RWPE2 (cell line): ENCODE results near the gene RETSAT.

Experiments used
- ATAC-seq: fragments of 200-7000 bp; cut with Tn5 transposase; 3 replicates; pipeline ENCODE4 v1.9.1; 2021; ENCODE audit warnings: low read depth
- DNase-seq: peaks from one replicate; pipeline ENCODE4 v3.0.0-alpha.2; 2020; ENCODE audit warnings: low spot score
- H3K27ac ChIP-seq: fragments of 450-650 bp; 2 replicates; pipeline ENCODE4 v1.5.1; 2017; ENCODE audit warnings: mild to moderate bottlenecking; ENCODE audit not compliant: poor library complexity, severe bottlenecking
- H3K27me3 ChIP-seq: fragments of 250-450 bp; sonication (Bioruptor Pico); 2 replicates; pipeline ENCODE4 v1.5.1; 2021; ENCODE audit warnings: mild to moderate bottlenecking, moderate library complexity; ENCODE audit not compliant: insufficient read depth, poor library complexity, severe bottlenecking
- H3K36me3 ChIP-seq: fragments of 250-450 bp; sonication (Bioruptor Pico); 2 replicates; pipeline ENCODE4 v1.5.1; 2020; ENCODE audit warnings: low read depth, mild to moderate bottlenecking, moderate library complexity
- H3K4me1 ChIP-seq: fragments of 250-450 bp; sonication (Bioruptor Pico); 2 replicates; pipeline ENCODE4 v1.5.1; 2021; ENCODE audit warnings: mild to moderate bottlenecking, moderate library complexity; ENCODE audit not compliant: insufficient read depth, poor library complexity, severe bottlenecking
- H3K4me3 ChIP-seq: fragments of 250-450 bp; sonication (Bioruptor Pico); 2 replicates; pipeline ENCODE4 v1.5.1; 2021; ENCODE audit warnings: mild to moderate bottlenecking, moderate library complexity; ENCODE audit not compliant: severe bottlenecking
- H3K9me3 ChIP-seq: fragments of 250-450 bp; sonication (Bioruptor Pico); 2 replicates; pipeline ENCODE4 v1.5.1; 2021; ENCODE audit warnings: mild to moderate bottlenecking, moderate library complexity; ENCODE audit not compliant: severe bottlenecking
- TF ChIP-seq, protein P1 (sequence below): fragments of 450-650 bp; IDR thresholded peaks from one replicate; pipeline ENCODE4 v1.5.1; 2017; ENCODE audit warnings: mild to moderate bottlenecking, moderate library complexity; ENCODE audit not compliant: poor library complexity, severe bottlenecking

The RETSAT gene

DNA sequence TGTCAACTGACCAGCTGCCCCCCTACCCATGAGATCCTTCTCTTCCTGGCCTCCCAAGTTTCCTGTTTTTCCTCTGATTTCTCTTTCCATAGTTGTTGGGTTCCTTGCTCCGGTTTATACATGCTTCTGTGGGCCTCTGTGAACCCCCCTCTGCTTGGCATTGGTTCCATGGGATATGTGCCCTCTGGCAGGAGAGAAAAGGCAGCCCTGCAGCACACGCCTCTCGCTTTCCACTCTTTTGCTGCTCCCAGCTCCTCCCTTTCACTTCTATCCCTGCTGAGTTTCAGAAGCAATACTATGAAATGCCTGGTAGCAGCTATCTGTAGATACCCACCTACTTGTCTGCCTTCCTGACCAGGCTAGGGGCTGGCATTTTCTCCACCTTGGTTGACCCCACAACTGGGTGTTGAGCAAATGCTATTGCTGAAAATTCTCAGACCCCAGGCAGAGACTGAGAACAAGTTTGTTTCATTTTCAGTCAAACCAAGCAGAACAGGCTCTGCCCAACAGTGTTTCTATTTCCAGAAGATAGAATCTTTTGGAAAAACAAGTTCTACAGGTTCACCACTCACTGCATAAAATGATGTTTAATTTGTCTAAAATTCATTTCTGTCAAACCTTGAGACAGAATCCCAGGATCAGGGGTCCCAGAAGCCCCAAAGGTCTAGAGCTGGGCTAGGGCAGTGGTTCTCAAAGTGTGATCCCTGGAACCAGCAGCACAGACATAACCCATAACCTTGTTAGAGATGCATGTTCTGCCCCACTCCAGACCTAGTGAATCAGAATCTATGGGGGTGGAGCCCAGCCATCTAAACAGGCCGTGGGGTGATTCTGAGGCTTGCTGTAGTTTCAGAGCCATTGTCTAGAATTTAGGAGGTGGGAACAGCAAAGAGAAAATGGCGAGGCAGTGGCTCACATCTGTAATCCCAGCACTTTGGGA, 42.5 kb upstream of the RETSAT start:
- TF ChIP-seq, protein P1, sequence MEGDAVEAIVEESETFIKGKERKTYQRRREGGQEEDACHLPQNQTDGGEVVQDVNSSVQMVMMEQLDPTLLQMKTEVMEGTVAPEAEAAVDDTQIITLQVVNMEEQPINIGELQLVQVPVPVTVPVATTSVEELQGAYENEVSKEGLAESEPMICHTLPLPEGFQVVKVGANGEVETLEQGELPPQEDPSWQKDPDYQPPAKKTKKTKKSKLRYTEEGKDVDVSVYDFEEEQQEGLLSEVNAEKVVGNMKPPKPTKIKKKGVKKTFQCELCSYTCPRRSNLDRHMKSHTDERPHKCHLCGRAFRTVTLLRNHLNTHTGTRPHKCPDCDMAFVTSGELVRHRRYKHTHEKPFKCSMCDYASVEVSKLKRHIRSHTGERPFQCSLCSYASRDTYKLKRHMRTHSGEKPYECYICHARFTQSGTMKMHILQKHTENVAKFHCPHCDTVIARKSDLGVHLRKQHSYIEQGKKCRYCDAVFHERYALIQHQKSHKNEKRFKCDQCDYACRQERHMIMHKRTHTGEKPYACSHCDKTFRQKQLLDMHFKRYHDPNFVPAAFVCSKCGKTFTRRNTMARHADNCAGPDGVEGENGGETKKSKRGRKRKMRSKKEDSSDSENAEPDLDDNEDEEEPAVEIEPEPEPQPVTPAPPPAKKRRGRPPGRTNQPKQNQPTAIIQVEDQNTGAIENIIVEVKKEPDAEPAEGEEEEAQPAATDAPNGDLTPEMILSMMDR = no peak
- no peak overlapping the region for H3K4me3 ChIP-seq
- DNase-seq (no peak), ATAC-seq (no peak)
- no peaks in the 10 kb centered on the region for H3K4me1 ChIP-seq
- peaks cover 68% of the 10 kb centered on the region for H3K36me3 ChIP-seq
- H3K9me3 ChIP-seq = no peaks in the 10 kb centered on the region
- H3K27ac ChIP-seq = no peak overlapping the region
- H3K27me3 ChIP-seq = no peaks in the 10 kb centered on the region

DNA sequence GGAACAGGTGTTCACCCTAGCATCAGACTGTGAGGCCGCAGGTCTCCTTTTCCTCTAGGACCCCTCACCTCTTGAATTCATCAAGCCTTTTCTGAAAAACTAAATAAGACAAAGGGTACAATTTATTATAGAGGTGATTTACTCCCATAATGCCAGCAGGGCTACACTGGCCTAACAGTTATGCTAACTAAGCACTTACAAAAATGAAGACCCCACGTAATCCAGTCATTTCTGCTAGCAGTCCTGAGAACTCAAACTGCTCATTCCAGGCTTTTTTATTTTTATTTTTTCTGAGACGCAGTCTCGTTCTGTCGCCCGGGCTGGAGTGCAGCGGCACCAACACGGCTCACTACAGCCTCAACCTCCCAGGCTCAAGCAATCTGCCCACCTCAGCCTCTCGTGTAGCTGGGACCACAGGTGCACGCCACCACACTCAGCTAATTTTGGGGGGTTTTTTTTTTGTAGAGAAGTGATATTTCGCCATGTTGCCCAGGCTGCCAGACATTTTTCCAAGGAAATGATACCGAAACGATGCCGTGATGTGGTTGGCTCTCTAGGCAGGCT, 41.7 kb upstream of the RETSAT start:
- H3K4me1 ChIP-seq = no peaks in the 10 kb centered on the region
- peaks cover 72% of the 10 kb centered on the region for H3K36me3 ChIP-seq
- TF ChIP-seq, protein P1 = no peak
- ATAC-seq (no peak), DNase-seq (no peak)
- no peak overlapping the region for H3K4me3 ChIP-seq
- H3K27ac ChIP-seq = no peak overlapping the region
- no peaks in the 10 kb centered on the region for H3K27me3 ChIP-seq
- no peaks in the 10 kb centered on the region for H3K9me3 ChIP-seq

DNA sequence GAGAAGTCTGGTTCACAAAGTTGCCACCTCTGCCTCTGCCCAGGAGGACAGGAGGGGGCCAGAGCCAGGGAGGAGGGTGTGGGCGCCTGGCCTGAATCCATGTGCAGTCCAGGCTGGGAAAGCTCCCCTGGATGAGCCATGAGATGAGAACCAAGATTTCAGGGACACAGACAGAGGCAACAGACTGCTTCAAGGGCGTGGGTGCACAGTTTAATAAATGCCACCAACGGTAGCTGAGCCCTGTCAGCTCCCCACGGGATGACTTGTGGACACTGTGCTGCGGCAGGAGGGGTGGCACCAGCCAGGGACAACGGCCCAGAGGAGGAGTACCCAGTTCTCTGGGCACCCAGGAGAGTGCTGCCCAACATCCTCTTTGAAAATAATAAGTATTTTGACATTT, 40.6 kb upstream of the RETSAT start:
- H3K27me3 ChIP-seq = no peaks in the 10 kb centered on the region
- H3K9me3 ChIP-seq = no peaks in the 10 kb centered on the region
- ATAC-seq = no peak
- H3K27ac ChIP-seq = no peak overlapping the region
- peaks cover 70% of the 10 kb centered on the region for H3K36me3 ChIP-seq
- DNase-seq = peak; percentile 23
- H3K4me1 ChIP-seq = no peaks in the 10 kb centered on the region
- TF ChIP-seq, protein P1 = no peak
- H3K4me3 ChIP-seq = no peak overlapping the region

DNA sequence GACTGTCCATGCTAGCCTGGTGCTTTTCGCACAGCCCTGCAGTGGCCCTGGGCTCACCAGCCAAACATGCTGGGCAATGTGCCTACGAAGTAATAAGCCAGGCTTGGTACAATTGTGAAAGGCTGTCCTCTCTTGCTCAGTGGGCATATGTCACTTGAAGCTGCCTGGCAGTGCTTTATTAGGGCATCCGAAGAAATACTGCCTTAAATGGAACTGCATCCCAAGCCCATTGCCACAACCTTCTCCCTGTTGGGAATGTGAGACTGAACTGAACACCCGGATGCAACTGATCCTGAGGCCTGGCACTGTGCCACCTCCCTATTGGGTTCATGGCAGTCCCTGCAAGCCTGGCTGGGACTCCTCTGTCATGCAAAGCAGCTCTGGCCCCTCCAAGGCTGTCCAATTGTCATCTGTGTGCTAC, 39.9 kb upstream of the RETSAT start:
- ATAC-seq (no peak; the same call in 2 of the 3 replicates), DNase-seq (no peak)
- no peaks in the 10 kb centered on the region for H3K27me3 ChIP-seq
- TF ChIP-seq, protein P1 = no peak
- no peak overlapping the region for H3K4me3 ChIP-seq
- no peaks in the 10 kb centered on the region for H3K4me1 ChIP-seq
- H3K9me3 ChIP-seq = no peaks in the 10 kb centered on the region
- H3K27ac ChIP-seq = no peak overlapping the region
- H3K36me3 ChIP-seq = peaks cover 63% of the 10 kb centered on the region
